Peyer's patch (tissue), 4 donors: ENCODE measurements around the gene ZFP36L2.

Experiments used
- CTCF ChIP-seq, 6 experiments: fragments of 450-650 bp in 4 of 6; fragments of 200-600 bp in 2 of 6; sonication (generic) in 1 of 6; IDR thresholded peaks; one replicate each; pipeline ENCODE4 v1.5.1; 2017 to 2019; ENCODE audit warnings: antibody characterized with exemption in 6 of 6, mild to moderate bottlenecking in 3 of 6, moderate library complexity in 1 of 6
- POLR2A ChIP-seq, 2 donors: fragments of 450-650 bp; IDR thresholded peaks; one replicate each; pipeline ENCODE4 v1.5.1; 2017; ENCODE audit warnings: antibody characterized with exemption in 2 of 2, mild to moderate bottlenecking in 2 of 2, moderate library complexity in 2 of 2

GRCh38 chr2:43274721-43275120 is 48.3 kb upstream of the ZFP36L2 start:
- no peak for TF ChIP-seq CTCF (IDR thresholded peaks at IDR 0.05)
- no peak for TF ChIP-seq POLR2A (IDR thresholded peaks at IDR 0.05)
